ENCODE data around the gene FAM219B.
"Not testable (repeated sequence)": the region's sequence is repeated elsewhere in the genome, so short reads cannot be mapped to it uniquely, and the experiment has no call there.

FAM219B gene, protein sequence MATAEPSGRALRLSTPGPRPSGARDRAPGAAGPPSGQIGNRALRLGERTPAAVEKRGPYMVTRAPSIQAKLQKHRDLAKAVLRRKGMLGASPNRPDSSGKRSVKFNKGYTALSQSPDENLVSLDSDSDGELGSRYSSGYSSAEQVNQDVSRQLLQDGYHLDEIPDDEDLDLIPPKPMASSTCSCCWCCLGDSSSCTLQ

DNA sequence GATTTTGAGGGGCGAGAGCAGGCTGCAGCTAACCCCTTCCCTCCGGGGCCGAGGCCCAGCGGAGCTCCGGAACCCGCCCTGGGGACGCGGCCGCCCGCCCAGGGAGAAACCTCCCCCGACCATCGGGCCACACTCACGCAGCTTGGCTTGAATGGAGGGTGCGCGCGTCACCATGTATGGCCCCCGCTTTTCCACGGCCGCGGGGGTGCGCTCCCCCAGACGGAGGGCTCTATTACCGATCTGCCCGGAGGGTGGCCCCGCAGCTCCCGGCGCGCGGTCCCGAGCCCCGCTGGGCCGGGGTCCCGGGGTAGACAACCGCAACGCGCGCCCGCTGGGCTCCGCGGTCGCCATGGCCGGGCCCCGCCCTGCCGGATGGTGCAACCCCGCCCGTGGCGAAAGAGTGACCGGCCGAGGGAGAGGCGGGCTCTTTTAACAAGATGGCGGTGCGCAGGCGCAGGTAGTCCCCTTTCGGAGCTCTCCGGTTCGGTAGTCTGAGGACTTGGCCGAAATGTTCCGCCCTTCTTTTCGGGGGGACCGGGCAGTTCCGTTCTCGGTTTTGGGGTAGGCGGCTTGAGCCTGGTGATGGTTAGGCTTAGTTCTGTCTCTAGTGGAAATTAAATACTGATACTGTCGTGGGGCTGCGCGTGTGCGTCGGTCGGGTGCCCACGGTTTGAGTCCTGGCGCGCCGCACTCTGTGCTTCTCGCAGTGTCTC, at the start of gene FAM219B:
Gene FAM219B, minus strand, starts transcription at position 402 of the 713 bp plus-strand sequence. Its CDS starts 51 bp downstream, at position 351.
- Histone ChIP-seq H3K9me3 (ENCODE audit: control insufficient read depth in 2 of 2, low read length in 2 of 2) (no peaks in the 10 kb centered on the region), H3K9ac (ENCODE audit: low read length in 2 of 2) (peak within 1 kb of the TSS; percentile 96 to 99), H3K36me3 (ENCODE audit: control insufficient read depth in 2 of 2, insufficient read depth in 2 of 2, low read length in 2 of 2) (peaks cover 30% of the 10 kb centered on the region in 2 donors), H3K27me3 (ENCODE audit: control insufficient read depth in 1 of 2, insufficient read depth in 2 of 2, low read length in 2 of 2) (no peaks in the 10 kb centered on the region), H3K27ac (ENCODE audit: low read length) (peak within 1 kb of the TSS; percentile 92), H3K4me1 (ENCODE audit: control insufficient read depth, insufficient read depth, low read length) (peaks cover 19% of the 10 kb centered on the region), H3K4me3 (ENCODE audit: low read length in 2 of 2) (peak within 1 kb of the TSS; percentile 93 to 99)

GRCh38 chr15:74955796-74956647, 49.4 kb upstream of the FAM219B start:
- Histone ChIP-seq H3K36me3 (ENCODE audit: control insufficient read depth in 2 of 2, insufficient read depth in 2 of 2, low read length in 2 of 2) (no peaks in the 10 kb centered on the region), H3K9ac (ENCODE audit: low read length in 2 of 2) (peak overlapping the region; percentile 13 to 33), H3K4me3 (ENCODE audit: low read length in 2 of 2) (peak overlapping the region; percentile 70 to 73), H3K9me3 (ENCODE audit: control insufficient read depth in 2 of 2, low read length in 2 of 2) (no peaks in the 10 kb centered on the region), H3K27ac (ENCODE audit: low read length) (no peak overlapping the region), H3K4me1 (ENCODE audit: control insufficient read depth, insufficient read depth, low read length) (peaks cover 38% of the 10 kb centered on the region), H3K27me3 (ENCODE audit: control insufficient read depth in 1 of 2, insufficient read depth in 2 of 2, low read length in 2 of 2) (peaks cover 26 to 33% of the 10 kb centered on the region in 2 donors)

- no peaks in the 10 kb centered on the region for H3K36me3 ChIP-seq (ENCODE audit: control insufficient read depth in 2 of 2, insufficient read depth in 2 of 2, low read length in 2 of 2)
- no peak overlapping the region for H3K9ac ChIP-seq (ENCODE audit: low read length in 2 of 2)
- peaks cover 22 to 30% of the 10 kb centered on the region in 2 donors for H3K27me3 ChIP-seq (ENCODE audit: control insufficient read depth in 1 of 2, insufficient read depth in 2 of 2, low read length in 2 of 2)
- H3K4me1 ChIP-seq (ENCODE audit: control insufficient read depth, insufficient read depth, low read length) = peaks cover 38% of the 10 kb centered on the region
- H3K9me3 ChIP-seq (ENCODE audit: control insufficient read depth in 2 of 2, low read length in 2 of 2) = no peaks in the 10 kb centered on the region
- peak overlapping the region in 1 of 2 donors; percentile 73 for H3K4me3 ChIP-seq (ENCODE audit: low read length in 2 of 2)
- H3K27ac ChIP-seq (ENCODE audit: low read length) = no peak overlapping the region
These were observed 48.4 kb upstream of the FAM219B start for GRCh38 chr15:74955017-74955416.

GRCh38 chr15:74954515-74954914, 47.9 kb upstream of the FAM219B start:
- no peaks in the 10 kb centered on the region for H3K9me3 ChIP-seq (ENCODE audit: control insufficient read depth in 2 of 2, low read length in 2 of 2)
- peaks cover 38% of the 10 kb centered on the region for H3K4me1 ChIP-seq (ENCODE audit: control insufficient read depth, insufficient read depth, low read length)
- no peak overlapping the region for H3K9ac ChIP-seq (ENCODE audit: low read length in 2 of 2)
- H3K4me3 ChIP-seq (ENCODE audit: low read length in 2 of 2) = no peak overlapping the region
- H3K36me3 ChIP-seq (ENCODE audit: control insufficient read depth in 2 of 2, insufficient read depth in 2 of 2, low read length in 2 of 2) = no peaks in the 10 kb centered on the region
- H3K27ac ChIP-seq (ENCODE audit: low read length) = no peak overlapping the region
- peaks cover 22 to 25% of the 10 kb centered on the region in 2 donors for H3K27me3 ChIP-seq (ENCODE audit: control insufficient read depth in 1 of 2, insufficient read depth in 2 of 2, low read length in 2 of 2)

- Histone ChIP-seq H3K4me3 (ENCODE audit: low read length in 2 of 2) (no peak overlapping the region), H3K27me3 (ENCODE audit: control insufficient read depth in 1 of 2, insufficient read depth in 2 of 2, low read length in 2 of 2) (peaks cover 0 to 3% of the 10 kb centered on the region in 2 donors), H3K36me3 (ENCODE audit: control insufficient read depth in 2 of 2, insufficient read depth in 2 of 2, low read length in 2 of 2) (no peaks in the 10 kb centered on the region), H3K4me1 (ENCODE audit: control insufficient read depth, insufficient read depth, low read length) (peaks cover 6% of the 10 kb centered on the region), H3K27ac (ENCODE audit: low read length) (no peak overlapping the region), H3K9ac (ENCODE audit: low read length in 2 of 2) (no peak overlapping the region), H3K9me3 (ENCODE audit: control insufficient read depth in 2 of 2, low read length in 2 of 2) (no peaks in the 10 kb centered on the region)
These were observed 44.4 kb upstream of the FAM219B start for GRCh38 chr15:74951006-74951405.

DNA sequence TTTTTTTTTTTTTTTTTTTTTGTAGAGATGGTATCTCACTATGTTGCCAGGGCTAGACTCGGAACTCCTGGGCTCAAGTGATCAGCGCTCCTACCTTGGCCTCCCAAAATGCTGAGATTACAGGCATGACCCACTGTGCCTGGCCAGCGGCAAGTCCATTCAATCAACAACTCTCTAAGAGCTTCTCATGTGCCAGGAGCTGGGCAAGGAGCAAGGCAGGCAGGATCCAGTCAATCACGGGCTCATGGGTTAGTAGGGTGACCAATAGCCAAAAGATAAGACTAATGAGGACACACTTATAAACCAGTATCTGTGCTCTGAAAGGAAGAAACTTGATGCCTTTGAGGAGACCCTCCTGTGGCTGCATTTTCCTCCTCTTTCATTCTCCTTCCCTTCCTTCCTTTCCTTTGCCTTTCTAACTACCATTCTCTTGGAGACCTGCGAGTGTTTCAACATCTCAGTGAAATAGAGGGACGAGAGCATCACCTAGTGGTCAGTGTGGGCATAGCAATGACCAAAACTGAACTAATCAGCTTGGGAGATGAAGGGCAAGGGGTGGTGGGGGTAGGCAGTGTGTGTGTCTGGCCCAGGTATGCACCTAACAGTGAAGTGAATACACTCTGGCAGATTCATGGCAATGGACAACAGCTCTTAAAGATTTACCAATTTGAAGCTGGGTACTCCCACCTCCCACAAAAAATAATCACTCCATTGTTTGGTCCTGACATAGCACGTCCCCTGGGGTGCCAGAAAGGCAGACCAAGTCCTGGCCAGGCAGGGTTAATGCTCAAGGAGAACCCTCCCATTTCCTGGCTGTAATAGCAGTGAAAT, 43.6 kb upstream of the FAM219B start:
- H3K4me1 ChIP-seq (ENCODE audit: control insufficient read depth, insufficient read depth, low read length) = no peaks in the 10 kb centered on the region
- H3K9ac ChIP-seq (ENCODE audit: low read length in 2 of 2) = no peak overlapping the region
- no peaks in the 10 kb centered on the region for H3K27me3 ChIP-seq (ENCODE audit: control insufficient read depth in 1 of 2, insufficient read depth in 2 of 2, low read length in 2 of 2)
- H3K36me3 ChIP-seq (ENCODE audit: control insufficient read depth in 2 of 2, insufficient read depth in 2 of 2, low read length in 2 of 2) = no peaks in the 10 kb centered on the region
- no peak overlapping the region for H3K4me3 ChIP-seq (ENCODE audit: low read length in 2 of 2)
- H3K9me3 ChIP-seq (ENCODE audit: control insufficient read depth in 2 of 2, low read length in 2 of 2) = no peaks in the 10 kb centered on the region
- no peak overlapping the region for H3K27ac ChIP-seq (ENCODE audit: low read length)

- no peaks in the 10 kb centered on the region for H3K9me3 ChIP-seq (ENCODE audit: control insufficient read depth in 2 of 2, low read length in 2 of 2)
- H3K27ac ChIP-seq (ENCODE audit: low read length) = peak within 1 kb of the TSS; percentile 86
- peaks cover 7% of the 10 kb centered on the region for H3K4me1 ChIP-seq (ENCODE audit: control insufficient read depth, insufficient read depth, low read length)
- H3K9ac ChIP-seq (ENCODE audit: low read length in 2 of 2) = peak within 1 kb of the TSS; percentile 87 to 93
- no peaks in the 10 kb centered on the region for H3K36me3 ChIP-seq (ENCODE audit: control insufficient read depth in 2 of 2, insufficient read depth in 2 of 2, low read length in 2 of 2)
- no peaks in the 10 kb centered on the region for H3K27me3 ChIP-seq (ENCODE audit: control insufficient read depth in 1 of 2, insufficient read depth in 2 of 2, low read length in 2 of 2)
- peak within 1 kb of the TSS; percentile 91 to 95 for H3K4me3 ChIP-seq (ENCODE audit: low read length in 2 of 2)
These were observed 31.1 kb upstream of the FAM219B start, which contains the start of gene COX5A for GRCh38 chr15:74937590-74938371. Gene COX5A, minus strand, starts transcription at chr15:74938073. Its CDS starts 59 bp downstream, at chr15:74938014.

DNA sequence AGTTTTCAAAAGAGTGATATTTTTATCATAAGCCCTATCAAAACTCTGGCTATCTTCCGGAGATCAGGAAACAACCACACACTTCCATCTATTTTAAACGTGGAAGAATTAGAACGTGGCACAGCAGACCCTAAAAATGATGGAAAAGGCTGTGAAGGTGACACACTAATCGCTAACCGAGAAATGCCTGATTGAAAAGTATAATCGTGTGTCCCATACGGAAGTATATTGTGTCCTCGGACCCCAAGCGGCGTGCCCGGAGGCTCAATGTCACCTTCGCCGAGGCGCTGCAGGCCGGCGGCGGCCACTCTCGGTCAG, 30.6 kb upstream of the FAM219B start:
- Histone ChIP-seq H3K36me3 (ENCODE audit: control insufficient read depth in 2 of 2, insufficient read depth in 2 of 2, low read length in 2 of 2) (no peaks in the 10 kb centered on the region), H3K27ac (ENCODE audit: low read length) (peak overlapping the region; percentile 86), H3K9ac (ENCODE audit: low read length in 2 of 2) (peak overlapping the region; percentile 87 to 93), H3K9me3 (ENCODE audit: control insufficient read depth in 2 of 2, low read length in 2 of 2) (no peaks in the 10 kb centered on the region), H3K4me3 (ENCODE audit: low read length in 2 of 2) (peak overlapping the region; percentile 91 to 95), H3K27me3 (ENCODE audit: control insufficient read depth in 1 of 2, insufficient read depth in 2 of 2, low read length in 2 of 2) (no peaks in the 10 kb centered on the region), H3K4me1 (ENCODE audit: control insufficient read depth, insufficient read depth, low read length) (peaks cover 7% of the 10 kb centered on the region)

- not testable (repeated sequence) for H3K4me3 ChIP-seq (ENCODE audit: low read length in 2 of 2); H3K9ac ChIP-seq (ENCODE audit: low read length in 2 of 2); H3K27ac ChIP-seq (ENCODE audit: low read length)
These were observed 28.5 kb upstream of the FAM219B start for GRCh38 chr15:74935193-74935592.

More at GRCh38 chr15:74935193-74935592, 28.5 kb upstream of the FAM219B start:
- not testable (repeated sequence) for H3K4me1 ChIP-seq (ENCODE audit: control insufficient read depth, insufficient read depth, low read length); H3K27me3 ChIP-seq (ENCODE audit: control insufficient read depth in 1 of 2, insufficient read depth in 2 of 2, low read length in 2 of 2); H3K36me3 ChIP-seq (ENCODE audit: control insufficient read depth in 2 of 2, insufficient read depth in 2 of 2, low read length in 2 of 2); H3K9me3 ChIP-seq (ENCODE audit: control insufficient read depth in 2 of 2, low read length in 2 of 2)

All from stomach smooth muscle (tissue), 2 donors.